COLO668 (cell line): Measurements from ENCODE around the gene DPP9.
"Not testable (repeated sequence)": the region's sequence is repeated elsewhere in the genome, so short reads cannot be mapped to it uniquely, and the experiment has no call there.

Source experiments
- DNase-seq: peaks from one replicate; lab custom pipeline; 2025; ENCODE audit not compliant: unreplicated experiment; lab: John Stamatoyannopoulos, UW

Gene DPP9

DNA sequence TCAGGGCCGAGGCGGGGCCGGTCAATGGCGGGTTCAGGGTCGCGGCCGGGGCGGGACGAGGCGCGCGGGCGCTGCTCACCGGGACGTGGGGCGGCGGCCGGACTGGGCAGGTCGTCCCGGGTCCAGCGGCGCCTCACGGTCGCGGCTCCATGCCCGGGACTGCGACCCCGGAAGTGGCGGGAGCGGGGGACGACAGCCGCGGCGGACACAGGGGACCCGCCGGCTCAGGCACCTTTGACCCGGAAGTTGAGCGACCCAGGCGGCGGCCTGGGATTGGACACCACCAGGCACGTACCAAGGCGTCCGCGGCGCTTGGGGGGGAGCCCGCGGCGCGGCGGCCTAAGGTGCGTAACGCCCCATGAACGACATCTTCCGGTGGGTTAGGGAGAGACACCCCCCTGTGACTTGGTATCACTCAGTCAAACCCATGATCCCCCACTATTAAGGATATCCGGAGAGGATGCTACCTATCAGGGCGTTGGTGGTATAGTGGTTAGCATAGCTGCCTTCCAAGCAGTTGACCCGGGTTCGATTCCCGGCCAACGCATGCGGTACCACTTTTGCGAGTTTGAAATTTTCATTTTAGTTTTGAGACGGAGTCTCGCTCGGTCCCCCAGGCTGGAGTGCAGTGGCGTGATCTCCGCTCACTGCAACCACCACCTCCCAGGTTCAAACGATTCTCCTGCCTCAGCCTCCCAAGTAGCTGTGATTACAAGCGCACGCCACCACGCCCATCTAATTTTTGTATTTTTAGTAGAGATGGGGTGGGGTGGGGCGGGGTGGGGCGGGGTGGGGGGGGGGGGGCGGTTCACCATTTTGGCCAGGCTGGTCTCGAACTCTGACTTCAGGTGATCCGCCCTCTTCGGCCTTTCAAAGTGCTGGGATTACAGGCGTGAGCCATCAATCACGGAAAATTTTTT, at the start of gene DPP9:
Gene DPP9, minus strand, starts transcription at position 248 of the 920 bp plus-strand sequence. CDS start 3,936 bp downstream, outside the sequence.
- DNase-seq: peak; percentile 98

DNA sequence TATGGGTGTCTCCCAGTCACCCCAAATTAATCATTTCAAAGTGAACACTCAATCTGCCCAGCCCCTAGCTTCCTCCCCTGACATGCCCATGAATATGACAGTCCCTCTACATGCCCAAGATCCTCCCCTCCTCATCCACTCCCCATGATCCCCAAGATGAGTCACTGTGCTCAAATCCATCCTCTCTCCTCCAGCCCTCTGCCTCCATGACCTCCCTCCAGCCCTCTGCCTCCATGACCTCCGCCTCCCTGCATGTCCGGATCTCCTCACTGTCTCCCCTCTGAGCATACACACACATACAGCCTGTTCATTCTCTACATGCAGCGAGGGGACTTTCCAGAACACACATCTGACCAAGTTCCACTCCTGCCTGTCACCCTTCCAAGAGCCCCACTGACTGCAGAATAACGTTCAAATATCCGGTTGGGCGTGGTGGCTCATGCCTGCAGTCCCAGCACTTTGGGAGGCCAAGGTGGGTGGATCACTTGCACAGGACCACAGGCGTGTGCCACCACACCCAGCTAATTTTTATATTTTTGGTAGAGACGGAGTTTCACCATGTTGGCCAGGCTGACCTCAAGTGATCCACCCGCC, 49.5 kb upstream of the DPP9 start:
- no peak for DNase-seq

DNA sequence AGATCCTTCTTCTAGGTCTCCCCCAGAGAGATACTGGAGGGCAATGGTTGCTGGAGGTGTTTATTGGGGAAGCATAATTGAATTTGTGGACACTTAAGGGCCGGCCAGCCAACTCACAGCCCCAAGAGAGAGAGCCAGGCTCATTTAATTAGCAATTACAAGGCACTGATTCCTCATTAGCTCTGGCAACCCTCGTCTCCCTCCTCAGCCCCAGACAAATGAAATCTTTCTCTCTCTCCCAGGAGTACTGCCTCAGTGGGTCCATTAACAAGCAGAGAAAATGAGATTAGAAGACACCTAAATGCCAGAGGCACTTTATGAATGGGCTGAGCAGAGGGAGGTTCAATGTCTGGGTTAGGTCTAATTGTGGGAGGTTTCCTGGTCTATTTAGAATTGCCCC, 48.9 kb upstream of the DPP9 start:
- no peak for DNase-seq

DNA sequence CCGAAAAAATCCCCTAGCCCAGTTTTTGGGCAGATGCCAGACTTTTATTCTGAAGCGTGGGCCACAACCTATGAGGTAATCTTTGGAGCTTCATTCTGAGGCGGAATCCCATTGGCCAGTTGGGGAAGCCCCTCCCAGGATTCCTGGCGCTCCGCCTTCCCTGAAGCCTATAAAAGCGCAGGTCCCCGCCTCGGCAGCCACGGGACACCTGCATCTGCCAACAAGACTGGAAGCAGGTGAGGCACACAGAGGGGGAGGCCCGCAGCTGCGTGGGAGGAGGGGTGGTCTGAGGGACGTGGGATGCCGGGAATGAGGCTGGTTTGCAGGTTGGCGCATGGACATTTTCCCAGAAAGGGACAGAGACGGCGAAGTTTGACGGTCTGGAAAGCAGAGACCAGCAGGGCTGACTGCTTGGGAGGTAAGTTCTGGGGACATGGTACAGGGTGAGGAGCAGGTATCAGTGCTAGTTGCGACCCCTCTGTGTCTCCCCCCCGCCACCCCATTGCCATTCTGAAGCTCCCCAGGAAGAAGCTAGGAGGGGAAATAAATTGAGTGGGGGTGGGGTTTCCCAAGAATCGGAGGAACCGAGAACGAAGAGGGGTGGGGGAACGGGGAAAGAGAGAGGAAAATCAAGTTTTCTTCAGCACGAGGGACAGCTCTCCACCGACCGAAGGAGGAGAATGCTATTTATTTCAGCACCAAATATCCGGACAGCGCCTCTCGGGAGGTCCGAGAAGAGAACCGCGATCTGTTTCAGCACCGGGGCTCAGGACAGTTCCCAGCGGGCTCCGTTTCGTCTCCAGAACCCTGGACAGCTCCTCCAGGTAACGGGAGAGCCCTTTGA, 45.5 kb upstream of the DPP9 start:
- DNase-seq: peak; percentile 89

DNA sequence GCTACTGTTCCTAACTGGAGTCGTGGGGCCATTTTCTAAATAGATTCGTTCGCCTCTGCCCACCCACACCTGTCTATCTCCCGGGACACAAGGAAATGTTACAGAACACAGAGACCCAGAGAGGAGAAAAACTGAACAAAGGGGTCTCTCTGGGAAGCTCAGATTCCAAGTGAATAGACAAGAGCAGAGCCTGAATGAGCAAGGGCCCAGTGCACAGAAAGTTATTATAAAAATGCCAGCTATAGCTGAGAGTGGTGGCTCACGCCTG, 40.7 kb upstream of the DPP9 start:
- DNase-seq: no peak

DNA sequence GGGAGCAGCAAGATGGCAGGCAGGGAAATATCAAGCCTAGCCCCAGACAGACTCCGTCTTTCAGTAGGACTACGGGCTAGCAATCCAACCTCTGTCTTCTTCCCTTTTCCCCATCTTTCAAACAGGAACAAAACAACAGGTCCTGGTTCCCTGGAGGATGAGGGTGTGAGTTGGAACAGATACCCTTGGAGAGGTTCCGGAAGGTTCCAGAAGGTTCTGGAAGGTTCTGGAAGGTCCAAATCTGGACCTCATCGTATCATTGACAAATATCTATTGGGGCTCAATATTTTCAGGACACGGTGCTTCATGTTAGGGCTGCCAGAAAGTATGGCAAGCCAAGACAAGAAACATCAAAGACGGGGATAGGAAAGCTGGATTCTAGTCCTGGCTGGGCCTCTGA, 39.4 kb upstream of the DPP9 start:
- DNase-seq: no peak

DNA sequence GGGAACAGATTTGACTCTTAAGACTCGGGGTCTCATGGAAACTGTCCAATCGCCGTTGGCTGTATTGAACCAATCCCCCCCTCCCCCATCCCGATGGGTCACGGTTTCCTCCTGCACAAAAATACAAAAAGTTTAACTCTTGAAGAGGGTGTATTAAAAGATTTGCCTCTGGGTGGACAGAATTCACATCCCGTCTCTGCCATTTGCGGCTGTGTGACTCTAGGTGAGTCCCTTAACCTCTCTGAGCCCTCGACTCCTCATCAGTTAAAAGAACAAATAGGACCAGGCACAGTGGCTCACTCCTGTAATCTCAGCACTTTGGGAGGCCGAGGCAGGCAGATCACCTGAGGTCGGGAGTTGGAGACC, 36.6 kb upstream of the DPP9 start:
- DNase-seq: no peak

DNA sequence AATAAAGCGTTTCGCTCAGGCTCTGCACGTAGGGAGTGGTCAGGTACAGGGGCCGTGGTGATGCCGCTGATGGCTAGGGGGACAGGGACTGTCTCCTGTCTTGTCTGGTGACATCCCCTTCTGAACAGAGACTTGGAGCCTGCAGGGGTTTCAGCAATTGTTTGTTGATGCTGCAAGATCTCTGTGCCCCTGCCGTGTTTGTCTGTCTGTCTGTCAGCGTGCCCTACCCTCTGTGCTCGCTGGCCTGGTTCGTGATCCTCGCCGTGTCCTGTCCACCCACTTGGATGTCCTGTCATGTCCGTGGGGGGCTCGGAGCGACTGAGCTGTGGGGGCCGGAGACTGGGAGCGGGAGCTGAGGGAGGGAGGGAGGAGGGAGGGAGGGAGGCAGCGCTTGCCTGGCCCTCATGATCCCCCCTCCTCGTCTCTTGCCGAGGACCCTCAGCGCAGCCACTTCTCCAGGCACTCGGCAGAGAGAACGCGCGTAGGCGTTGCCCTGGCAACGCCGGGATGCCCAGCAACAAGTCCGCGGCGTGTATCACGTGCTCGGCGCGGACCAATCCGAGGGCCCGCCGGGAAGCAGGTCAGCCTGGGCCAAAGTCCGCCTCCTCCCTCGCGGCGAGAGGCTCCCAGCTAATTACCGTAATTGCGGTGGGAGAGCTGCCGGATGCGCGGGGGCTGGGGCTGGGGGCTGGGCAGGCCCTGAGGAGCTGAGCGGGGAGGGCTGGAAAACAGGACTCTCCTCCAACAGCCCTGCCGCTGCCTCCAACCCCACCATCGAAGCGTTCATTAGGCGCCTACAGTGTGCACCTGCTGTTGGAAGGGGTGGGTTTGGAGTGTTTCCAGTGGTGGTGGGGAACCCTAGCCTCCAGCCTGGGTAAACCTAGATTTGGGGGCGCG, 36.0 kb upstream of the DPP9 start:
- peak; percentile 97 for DNase-seq

DNA sequence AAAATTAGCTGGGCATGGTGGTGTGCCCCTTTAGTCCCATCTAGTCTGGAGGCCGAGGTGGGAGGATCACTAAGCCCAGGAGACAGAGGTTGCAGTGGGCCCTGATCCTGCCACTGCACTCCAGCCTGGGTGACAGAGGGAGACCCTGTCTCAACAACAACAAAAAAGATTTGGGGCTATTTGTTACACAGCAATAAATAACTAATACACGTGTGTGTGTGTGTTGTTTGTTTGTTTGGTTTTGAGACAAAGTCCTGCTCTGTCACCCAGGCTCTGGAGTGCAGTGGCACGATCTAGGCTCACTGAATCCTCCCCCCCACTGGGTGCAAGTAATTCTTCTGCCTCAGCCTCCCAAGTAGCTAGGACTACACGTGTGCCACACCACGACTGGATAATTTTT, 35.0 kb upstream of the DPP9 start:
- no peak for DNase-seq

DNA sequence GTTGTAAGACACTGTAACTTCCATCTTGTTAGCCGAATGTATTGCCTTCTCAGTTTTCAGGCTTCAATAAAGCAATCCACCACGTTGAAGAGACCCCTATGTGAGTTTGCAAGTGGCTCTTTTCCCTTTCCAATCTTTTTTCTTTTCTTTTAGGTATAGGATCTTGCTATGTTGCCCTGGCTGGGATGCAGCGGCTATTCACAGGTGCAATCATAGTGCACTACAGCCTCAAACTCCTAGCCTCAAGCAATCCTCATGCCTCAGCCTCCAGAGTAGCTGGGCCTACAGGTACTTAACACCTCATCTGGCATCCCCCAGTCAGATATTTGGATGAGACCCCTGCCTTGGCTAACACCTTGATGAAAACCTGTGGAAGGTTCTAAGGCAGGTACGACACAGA, 34.4 kb upstream of the DPP9 start:
- no peak for DNase-seq

DNA sequence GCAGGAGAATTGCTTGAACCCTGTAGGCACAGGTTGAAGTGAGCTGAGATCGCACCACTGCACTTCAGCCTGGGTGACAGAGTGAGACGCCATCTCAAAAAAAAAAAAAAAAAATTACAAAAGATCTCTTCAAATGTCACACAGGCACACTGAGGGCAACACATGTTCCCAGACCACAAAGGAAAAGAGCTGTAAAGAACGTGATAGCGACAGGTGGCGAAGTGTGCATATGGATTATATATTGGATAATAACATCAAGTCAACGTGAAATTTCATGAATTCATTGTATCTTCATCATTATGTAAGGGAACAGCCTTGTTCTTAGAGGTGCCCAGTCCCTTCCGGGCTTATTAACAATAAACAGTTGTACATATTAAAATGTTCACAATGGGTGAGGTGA, 31.8 kb upstream of the DPP9 start:
- DNase-seq: no peak

DNA sequence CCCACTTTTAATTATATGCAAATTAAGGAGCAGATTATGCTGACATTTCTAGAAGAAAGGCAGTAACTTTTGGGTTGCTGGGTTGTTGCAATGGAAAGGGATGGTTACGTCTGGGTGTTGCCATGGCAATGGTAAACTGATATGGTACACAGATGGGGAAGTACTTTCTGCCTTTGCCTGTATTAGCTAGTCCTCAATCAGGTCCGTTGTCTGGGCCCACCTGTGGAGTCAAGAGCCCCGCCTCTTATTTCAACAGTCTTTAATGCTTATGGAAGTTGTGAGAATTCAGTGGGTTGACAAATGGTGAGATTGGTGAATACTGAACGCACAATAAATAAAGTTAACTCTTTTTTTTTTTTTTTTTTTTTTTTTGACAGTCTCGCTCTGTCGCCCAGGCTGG, 30.6 kb upstream of the DPP9 start:
- peak; percentile 32 for DNase-seq

DNA sequence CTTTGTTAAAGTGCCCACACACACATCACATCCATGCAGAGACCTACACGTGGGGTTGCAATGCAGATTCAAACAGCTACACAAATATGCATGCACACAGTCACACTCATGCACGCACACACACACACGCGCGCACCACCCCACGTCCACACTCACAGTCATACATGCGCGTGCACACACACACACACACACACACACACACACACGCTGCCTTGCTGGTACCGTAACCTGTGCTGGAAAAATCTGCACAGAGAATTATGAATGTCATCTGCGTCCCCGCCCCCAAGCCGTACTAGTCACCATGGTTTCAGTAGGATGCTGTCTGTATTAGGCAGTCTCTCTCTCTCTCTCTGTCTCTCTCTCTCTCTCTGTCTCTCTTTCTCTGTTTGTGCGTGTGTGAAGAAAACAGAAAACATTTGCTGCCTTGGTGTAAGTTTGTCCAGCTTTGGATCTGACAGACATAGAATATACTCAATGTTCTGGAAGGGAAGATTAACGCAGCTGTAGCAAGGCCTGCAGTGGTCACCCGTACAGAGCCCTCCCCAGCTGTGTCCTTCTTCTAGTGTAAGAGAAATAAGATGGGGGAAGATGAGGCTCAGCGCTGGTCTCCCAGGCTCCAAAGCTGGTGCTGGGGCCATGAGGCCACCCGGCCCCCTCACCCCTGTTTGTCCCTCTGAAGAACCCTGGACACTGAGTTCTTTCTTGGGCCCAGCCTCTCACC, 26.4 kb upstream of the DPP9 start:
- DNase-seq: no peak

DNA sequence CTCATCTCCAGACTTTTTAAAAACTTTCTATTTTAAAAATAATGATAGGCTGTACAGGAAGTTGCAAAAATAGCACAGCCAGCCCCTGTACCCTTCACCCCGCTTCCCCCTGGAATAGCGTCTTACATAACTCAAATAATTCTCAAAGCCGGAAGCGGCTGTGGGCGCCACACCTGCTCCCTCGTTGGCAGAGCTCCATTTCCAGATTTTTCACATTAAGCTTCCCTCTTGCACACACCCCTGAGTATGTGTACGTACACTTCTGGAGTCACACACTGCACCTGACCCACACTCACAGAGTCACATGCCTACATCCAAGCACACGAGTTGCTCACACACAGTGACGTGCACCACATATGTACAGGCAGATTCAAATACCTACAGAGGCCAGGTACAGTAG, 24.9 kb upstream of the DPP9 start:
- peak; percentile 46 for DNase-seq

DNA sequence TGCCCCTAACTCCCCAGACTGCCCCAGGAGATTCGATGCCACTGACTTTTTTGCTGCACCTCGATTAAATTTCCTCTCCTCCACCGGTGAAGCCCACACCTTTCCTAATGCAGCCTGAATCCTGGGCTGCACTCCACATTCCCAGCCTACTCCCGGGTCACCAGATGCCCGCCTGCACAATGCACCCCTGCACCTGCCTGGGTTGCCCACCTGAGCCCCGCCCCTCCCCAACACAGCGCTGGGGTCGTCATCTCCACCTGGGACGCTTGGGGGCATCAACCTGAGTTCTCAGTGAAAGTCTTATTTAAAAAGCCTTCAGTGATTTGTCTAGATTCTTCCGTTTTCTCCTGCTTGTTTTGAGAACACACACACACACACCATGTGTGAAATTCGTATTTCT, 24.5 kb upstream of the DPP9 start:
- no peak for DNase-seq

DNA sequence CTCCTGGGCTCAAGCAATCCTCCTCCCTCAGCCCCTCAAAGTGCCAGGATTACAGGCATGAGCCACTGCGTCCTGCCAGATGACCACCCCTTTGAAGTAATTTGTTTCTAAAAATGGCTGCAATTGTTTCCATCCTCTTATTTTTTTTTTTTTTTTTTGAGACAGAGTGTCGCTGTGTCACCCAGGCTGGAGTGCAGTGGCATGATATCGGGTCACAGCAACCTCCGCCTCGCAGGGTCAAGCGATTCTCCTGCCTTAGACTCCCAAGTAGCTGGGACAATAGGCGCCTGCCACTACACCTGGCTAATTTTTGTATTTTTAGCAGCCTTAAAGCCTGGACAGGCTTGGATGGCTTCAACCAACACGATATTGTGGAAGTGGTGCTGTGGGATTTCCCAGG, 22.3 kb upstream of the DPP9 start:
- DNase-seq: no peak

DNA sequence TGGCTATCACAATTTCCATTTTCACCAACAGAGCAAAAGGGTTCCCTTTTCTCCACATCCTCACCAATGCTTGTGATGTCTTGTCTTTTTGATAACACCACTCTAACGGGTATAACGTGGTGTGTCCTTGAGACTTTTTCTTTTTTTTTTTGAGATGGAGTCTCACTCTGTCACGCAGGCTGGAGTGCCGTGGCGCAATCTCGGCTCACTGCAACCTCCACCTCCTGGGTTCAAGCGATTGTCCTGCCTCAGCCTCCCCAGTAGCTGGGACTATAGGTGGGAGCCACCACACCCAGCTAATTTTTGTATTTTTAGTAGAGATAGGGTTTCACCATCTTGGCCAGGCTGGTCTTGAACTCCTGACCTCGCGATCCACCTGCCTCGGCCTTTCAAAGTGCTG, 21.5 kb upstream of the DPP9 start:
- DNase-seq: not testable (repeated sequence)

DNA sequence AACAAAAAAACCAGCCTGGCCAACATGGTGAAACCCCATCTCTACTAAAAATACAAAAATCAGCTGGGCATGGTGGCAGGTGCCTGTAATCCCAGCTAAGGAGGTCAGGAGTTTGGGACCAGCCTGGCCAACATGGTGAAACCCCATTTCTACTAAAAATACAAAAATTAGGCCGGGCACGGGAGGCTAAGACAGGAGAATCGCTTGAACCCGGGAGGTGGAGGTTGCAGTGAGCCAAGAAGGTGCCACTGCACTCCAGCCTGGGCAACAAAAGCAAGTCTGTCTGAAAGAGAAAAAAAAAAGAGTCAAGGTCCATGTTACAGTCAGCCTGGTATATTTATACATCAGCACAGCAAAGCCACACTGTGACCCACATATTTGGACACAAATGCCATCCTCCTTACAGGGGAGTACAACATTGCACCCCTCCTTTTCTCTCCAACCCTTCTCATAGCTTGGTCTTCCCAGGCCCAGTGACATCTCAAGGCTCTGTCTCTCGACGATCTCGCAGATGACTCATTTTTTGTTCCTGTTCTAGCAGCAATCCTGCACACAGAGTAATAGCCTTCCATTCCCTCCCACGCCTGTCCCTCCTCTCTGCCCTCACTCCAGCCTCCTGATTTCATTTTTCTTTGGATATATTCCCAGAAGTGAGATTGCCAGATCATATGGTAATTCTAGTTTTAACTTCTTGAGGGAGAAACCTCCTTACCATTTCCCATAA, 21.0 kb upstream of the DPP9 start:
- no peak for DNase-seq

DNA sequence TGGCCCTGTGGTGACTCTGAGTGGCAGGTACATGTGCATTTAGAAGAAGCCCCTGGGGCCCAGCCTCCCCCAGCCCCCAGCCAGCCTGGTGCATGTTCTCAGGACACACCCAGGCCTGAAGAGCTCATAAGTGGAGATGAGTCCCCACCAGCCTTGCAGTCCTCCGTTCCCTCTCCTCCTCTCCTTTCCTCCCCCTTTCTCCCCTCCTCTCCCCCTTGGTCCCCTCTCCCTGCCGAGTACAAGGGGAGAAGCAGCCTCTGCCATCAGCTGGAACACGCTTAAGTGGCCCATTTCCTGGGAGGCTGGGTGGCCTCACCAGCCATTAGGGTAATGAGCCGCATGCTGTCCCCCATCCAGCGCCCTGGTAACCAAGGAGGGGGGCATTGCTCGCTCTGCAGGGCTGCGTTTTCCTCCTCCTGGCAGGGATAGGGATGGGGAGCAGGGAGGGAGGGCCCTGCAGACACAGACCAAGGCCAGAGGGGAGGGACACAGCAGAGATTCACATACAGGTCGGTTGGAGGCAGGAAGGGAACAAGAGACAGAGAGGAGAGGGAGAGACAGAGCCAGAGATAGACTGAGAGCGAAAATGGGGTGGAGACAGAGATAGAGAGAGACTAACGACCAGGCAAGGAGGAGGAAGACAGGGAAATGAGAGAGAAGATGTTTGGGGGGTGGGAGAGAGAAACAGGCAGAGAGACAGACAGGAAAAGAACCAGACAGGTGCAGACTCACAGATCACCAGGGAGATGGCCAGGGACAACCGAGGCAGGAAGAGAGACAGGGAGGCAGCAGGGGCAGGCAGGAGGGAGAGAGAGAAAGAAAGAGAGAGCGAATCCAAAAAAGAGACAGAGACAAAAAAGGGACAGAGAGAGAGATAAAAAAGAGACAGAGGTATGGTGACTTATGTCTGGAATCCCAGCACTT, 19.3 kb upstream of the DPP9 start:
- no peak for DNase-seq
